ENCODE results near the gene CDK17. TPM values are rescaled to one million over a fixed set of nuclear protein-coding genes. Genes with fewer than 3 reads are reported as not detected.
"Not testable (repeated sequence)": the region's sequence is repeated elsewhere in the genome, so short reads cannot be mapped to it uniquely, and the experiment has no call there.

CDK17 gene
- total RNA-seq, 8 experiments from 2014 or later, result 28.5 to 61.1 (median 45.5) TPM

- in situ Hi-C loops (cut with MboI; ENCODE audit: low pct_unique_long_range_greater_than_20kb in 2 of 9, low sequenced_read_pairs in 9 of 9, unreplicated experiment in 9 of 9), result no loop called here
- H3K4me1 ChIP-seq (replicated peaks in 1 of 2), result no peaks in the 10 kb centered on the region
- H3K4me3 ChIP-seq, result no peak overlapping the region
- no peak overlapping the region for H3K27ac ChIP-seq
- no peak for ATAC-seq (replicated peaks in 6 of 8)
Measured at GRCh38 chr12:96359328-96359727, 40.9 kb downstream of the CDK17 start.

DNA sequence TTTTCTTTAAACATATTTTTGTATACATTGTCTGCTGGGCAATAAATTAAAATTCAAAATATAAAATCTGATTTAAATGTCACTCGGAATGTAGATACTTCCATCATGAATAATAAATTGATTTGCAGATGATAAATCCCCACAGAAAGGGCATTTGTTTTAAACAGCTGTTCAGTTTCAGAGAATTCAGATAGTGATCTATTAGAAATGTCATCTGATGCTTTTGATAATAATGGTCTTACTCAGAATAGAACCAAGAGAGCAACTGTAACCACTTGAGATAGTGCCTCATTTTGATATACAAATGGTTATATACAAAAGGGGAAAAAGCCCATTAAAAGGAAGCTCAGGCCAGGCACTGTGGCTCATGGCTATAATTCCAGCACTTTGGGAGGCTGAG, 43.4 kb downstream of the CDK17 start:
- Histone ChIP-seq H3K4me1 (replicated peaks in 1 of 2) (peaks cover 0 to 3% of the 10 kb centered on the region in 2 donors), H3K4me3 (no peak overlapping the region), H3K27ac (no peak overlapping the region)
- in situ Hi-C loops (cut with MboI; ENCODE audit: low pct_unique_long_range_greater_than_20kb in 2 of 9, low sequenced_read_pairs in 9 of 9, unreplicated experiment in 9 of 9), result no loop called here
- ATAC-seq (replicated peaks in 6 of 8), result no peak
- 75 to 100% (median 95%) methylated on average over 1 of the region's 1 CpG; no CpG with 5 or more reads in 2 of the 10 experiments for WGBS, 10 experiments

DNA sequence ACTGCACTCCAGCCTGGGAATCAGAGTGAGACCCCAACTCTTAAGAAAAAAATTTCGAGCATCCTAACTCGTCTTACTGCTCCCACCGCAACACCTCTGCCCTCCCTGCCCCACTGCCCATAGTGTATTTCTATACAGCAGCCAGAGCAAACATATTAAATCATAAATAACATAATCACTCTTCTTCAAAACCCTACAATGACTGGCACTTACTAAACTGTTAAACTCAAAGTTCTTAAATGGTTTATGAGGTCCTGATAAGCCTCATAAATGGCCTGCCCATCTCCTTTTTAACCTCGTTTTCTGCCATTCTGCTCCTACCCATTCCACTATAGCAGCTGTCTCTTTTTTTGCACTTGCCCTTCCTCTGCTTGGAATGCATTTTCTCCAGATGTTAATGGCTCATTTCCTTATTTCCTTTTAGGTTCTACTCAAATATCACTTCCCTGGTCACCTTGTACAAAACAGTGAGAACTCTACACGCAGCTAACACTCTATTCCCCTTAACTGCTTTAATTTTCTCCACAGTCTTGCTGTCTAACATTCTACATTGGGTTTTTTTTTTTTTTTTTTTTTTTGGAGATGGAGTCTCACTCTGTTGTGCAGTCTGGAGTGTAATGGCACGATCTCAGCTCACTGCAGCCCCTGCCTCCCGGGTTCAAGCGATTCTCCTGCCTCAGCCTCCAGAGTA, 45.2 kb downstream of the CDK17 start:
- in situ Hi-C loops (cut with MboI; ENCODE audit: low pct_unique_long_range_greater_than_20kb in 2 of 9, low sequenced_read_pairs in 9 of 9, unreplicated experiment in 9 of 9), result no loop called here
- WGBS, 10 experiments, result 82 to 100% (median 97%) methylated on average over 1 to 8 of the region's 8 CpGs; no CpG with 5 or more reads in 1 of the 10 experiments
- Histone ChIP-seq H3K4me1 (replicated peaks in 1 of 2) (peaks cover 0 to 3% of the 10 kb centered on the region in 2 donors), H3K4me3 (no peak overlapping the region), H3K27ac (no peak overlapping the region)
- no peak for ATAC-seq (replicated peaks in 6 of 8)

- Histone ChIP-seq H3K27ac (no peak overlapping the region), H3K4me1 (replicated peaks in 1 of 2) (peaks cover 0 to 3% of the 10 kb centered on the region in 2 donors), H3K4me3 (no peak overlapping the region)
- in situ Hi-C loops (cut with MboI; ENCODE audit: low pct_unique_long_range_greater_than_20kb in 2 of 9, low sequenced_read_pairs in 9 of 9, unreplicated experiment in 9 of 9), result no loop called here
- ATAC-seq (replicated peaks in 6 of 8), result peak in 1 of 8 experiments; percentile 39
- 25 to 100% (median 85%) methylated on average over 1 to 3 of the region's 3 CpGs; no CpG with 5 or more reads in 4 of the 10 experiments for WGBS, 10 experiments
Measured at GRCh38 chr12:96354326-96354725, 45.9 kb downstream of the CDK17 start.

DNA sequence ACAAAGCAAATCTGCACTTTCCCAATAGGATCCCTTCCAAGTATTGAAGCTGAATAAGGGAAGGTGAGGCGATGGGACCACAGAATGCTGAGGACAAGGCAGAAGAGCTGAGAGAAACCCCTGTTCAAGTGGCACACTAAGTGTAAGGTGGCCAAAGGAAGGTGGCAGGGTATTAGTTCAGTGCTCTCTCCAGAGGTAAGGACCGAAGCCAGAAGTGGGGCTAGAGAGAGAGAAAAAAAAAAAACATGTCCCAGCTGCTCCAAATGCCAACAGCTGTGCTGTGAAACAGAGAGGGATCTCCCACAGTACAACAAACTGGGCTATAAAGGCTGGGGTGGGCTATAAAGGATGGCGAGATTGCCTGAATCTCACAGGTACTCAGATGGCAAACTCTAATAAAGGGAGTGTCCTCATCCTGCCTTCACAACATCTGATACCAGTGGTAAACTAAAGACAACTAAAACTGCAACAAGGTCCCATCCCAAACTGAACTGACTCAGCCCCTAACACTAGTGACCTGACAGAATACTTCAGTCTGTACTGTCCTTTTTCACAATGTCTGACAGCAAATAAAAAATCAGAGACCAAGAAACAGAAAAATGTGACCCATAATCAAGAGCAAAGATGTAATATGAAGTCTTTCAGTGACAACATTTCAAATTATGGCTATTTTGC, 47.9 kb downstream of the CDK17 start:
- 67 to 100% (median 87%) methylated on average over 1 to 3 of the region's 3 CpGs; no CpG with 5 or more reads in 4 of the 10 experiments for WGBS, 10 experiments
- Histone ChIP-seq H3K27ac (no peak overlapping the region), H3K4me1 (replicated peaks in 1 of 2) (peaks cover 0 to 3% of the 10 kb centered on the region in 2 donors), H3K4me3 (no peak overlapping the region)
- no peak for ATAC-seq (replicated peaks in 6 of 8)
- in situ Hi-C loops (cut with MboI; ENCODE audit: low pct_unique_long_range_greater_than_20kb in 2 of 9, low sequenced_read_pairs in 9 of 9, unreplicated experiment in 9 of 9), result no loop called here

DNA sequence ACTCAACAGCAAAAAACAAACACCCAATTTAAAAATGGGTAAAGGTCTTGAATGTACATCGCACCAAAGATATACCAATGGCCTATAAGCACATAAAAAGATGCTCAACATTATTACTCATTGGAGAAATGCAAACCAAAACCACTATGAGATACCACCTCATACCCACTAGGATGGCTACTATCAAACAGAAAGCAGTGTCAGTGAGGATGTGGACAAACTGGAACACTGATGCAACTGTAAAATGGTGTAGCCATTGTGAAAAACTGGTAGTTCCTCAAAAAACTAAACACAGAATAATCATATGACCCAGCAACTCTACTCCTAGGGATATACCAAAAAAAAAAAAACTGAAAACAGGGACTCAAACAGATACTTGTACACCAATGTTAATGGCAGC, 49.3 kb downstream of the CDK17 start:
- no peak for ATAC-seq (replicated peaks in 6 of 8)
- in situ Hi-C loops (cut with MboI; ENCODE audit: low pct_unique_long_range_greater_than_20kb in 2 of 9, low sequenced_read_pairs in 9 of 9, unreplicated experiment in 9 of 9), result no loop called here
- Histone ChIP-seq H3K27ac (no peak overlapping the region), H3K4me3 (no peak overlapping the region), H3K4me1 (replicated peaks in 1 of 2) (peaks cover 0 to 3% of the 10 kb centered on the region in 2 donors)
- WGBS, 10 experiments, result 86 to 100% (median 100%) methylated on average over 1 of the region's 1 CpG; no CpG with 5 or more reads in 3 of the 10 experiments

- Histone ChIP-seq H3K4me1 (replicated peaks in 1 of 2) (no peaks in the 10 kb centered on the region), H3K27ac (no peak overlapping the region), H3K4me3 (no peak overlapping the region)
- WGBS, 10 experiments, result 43 to 100% (median 84%) methylated on average over 1 to 4 of the region's 5 CpGs; no CpG with 5 or more reads in 2 of the 10 experiments
- in situ Hi-C loops (cut with MboI; ENCODE audit: low pct_unique_long_range_greater_than_20kb in 2 of 9, low sequenced_read_pairs in 9 of 9, unreplicated experiment in 9 of 9), result no loop called here
- peak in 1 of 8 experiments; percentile 15 for ATAC-seq (replicated peaks in 6 of 8)
Measured at GRCh38 chr12:96347130-96347699, 53.0 kb downstream of the CDK17 start.

GRCh38 chr12:96346716-96347115, 53.5 kb downstream of the CDK17 start:
- in situ Hi-C loops (cut with MboI; ENCODE audit: low pct_unique_long_range_greater_than_20kb in 2 of 9, low sequenced_read_pairs in 9 of 9, unreplicated experiment in 9 of 9); H3K4me1 ChIP-seq (replicated peaks in 1 of 2); H3K27ac ChIP-seq; H3K4me3 ChIP-seq: not testable (repeated sequence)
- 52 to 100% (median 94%) methylated on average over 2 to 4 of the region's 4 CpGs for WGBS, 10 experiments
- ATAC-seq (replicated peaks in 6 of 8), result peak in 2 of 8 experiments; percentile 55 to 60

- WGBS, 10 experiments, result 71 to 97% (median 86%) methylated on average over 2 to 3 of the region's 3 CpGs
- H3K27ac ChIP-seq, result no peak overlapping the region
- in situ Hi-C loops (cut with MboI; ENCODE audit: low pct_unique_long_range_greater_than_20kb in 2 of 9, low sequenced_read_pairs in 9 of 9, unreplicated experiment in 9 of 9), result no loop called here
- no peak overlapping the region for H3K4me3 ChIP-seq
- ATAC-seq (replicated peaks in 6 of 8), result no peak
- H3K4me1 ChIP-seq (replicated peaks in 1 of 2), result no peaks in the 10 kb centered on the region
Measured at GRCh38 chr12:96344124-96344695, 56.0 kb downstream of the CDK17 start.

- WGBS, 10 experiments, result 93 to 100% (median 100%) methylated on average over 1 to 3 of the region's 3 CpGs; no CpG with 5 or more reads in 2 of the 10 experiments
- ATAC-seq (replicated peaks in 6 of 8), result no peak
- H3K27ac ChIP-seq, result no peak overlapping the region
- no peaks in the 10 kb centered on the region for H3K4me1 ChIP-seq (replicated peaks in 1 of 2)
- in situ Hi-C loops (cut with MboI; ENCODE audit: low pct_unique_long_range_greater_than_20kb in 2 of 9, low sequenced_read_pairs in 9 of 9, unreplicated experiment in 9 of 9), result no loop called here
- H3K4me3 ChIP-seq, result no peak overlapping the region
Measured at GRCh38 chr12:96343347-96343954, 56.8 kb downstream of the CDK17 start.

DNA sequence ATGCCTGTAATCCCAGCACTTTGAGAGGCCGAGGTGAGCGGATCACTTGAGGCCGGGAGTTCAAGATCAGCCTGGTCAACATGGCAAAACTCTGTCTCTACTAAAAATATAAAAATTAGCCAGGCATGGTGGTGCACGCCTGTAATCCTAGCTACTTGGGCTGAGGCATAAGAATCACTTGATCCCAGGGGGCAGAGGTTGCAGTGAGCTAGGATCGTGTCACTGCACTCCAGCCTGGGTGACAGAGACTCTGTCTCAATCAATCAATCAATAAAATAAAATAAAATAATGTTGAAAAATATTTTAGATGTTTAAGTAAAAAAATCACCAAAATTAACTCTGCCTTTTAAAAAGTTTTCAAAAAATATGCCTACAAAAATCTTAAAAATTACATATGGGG, 60.6 kb downstream of the CDK17 start:
- 60 to 100% (median 86%) methylated on average over 1 to 3 of the region's 5 CpGs; no CpG with 5 or more reads in 3 of the 10 experiments for WGBS, 10 experiments
- H3K4me1 ChIP-seq (replicated peaks in 1 of 2); H3K4me3 ChIP-seq; ATAC-seq (replicated peaks in 6 of 8); H3K27ac ChIP-seq; in situ Hi-C loops (cut with MboI; ENCODE audit: low pct_unique_long_range_greater_than_20kb in 2 of 9, low sequenced_read_pairs in 9 of 9, unreplicated experiment in 9 of 9): not testable (repeated sequence)

DNA sequence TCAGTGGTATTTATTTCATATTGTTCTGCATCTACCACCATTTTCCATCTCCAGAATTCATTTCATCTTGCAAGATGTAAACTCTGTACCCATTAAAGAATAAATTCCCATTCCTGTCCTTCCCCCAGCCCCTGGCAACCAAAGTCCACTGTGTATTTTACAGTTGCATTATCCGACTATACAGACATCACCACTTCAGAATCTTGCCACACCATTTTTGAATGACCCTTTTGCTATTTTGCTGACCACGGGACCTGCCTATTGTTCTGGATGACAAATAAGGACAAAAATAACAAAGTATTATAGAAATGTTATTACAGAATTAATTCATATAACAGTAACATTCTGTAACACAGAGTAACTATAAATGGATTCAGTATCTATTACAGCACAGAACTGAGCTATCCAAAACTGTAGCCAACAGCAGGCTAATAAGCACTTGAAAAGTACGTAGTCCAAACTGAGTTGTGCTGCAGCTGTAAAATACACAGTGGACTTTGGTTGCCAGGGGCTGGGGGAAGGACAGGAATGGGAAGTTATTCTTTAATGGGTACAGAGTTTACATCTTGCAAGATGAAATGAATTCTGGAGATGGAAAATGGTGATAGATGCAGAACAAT, 61.3 kb downstream of the CDK17 start:
- Histone ChIP-seq H3K27ac (no peak overlapping the region), H3K4me3 (no peak overlapping the region), H3K4me1 (replicated peaks in 1 of 2) (no peaks in the 10 kb centered on the region)
- WGBS, 10 experiments, result 80 to 100% (median 97%) methylated on average over 1 to 3 of the region's 3 CpGs; no CpG with 5 or more reads in 1 of the 10 experiments
- in situ Hi-C loops (cut with MboI; ENCODE audit: low pct_unique_long_range_greater_than_20kb in 2 of 9, low sequenced_read_pairs in 9 of 9, unreplicated experiment in 9 of 9), result no loop called here
- peak in 2 of 8 experiments; percentile 33 to 80 for ATAC-seq (replicated peaks in 6 of 8)

Data from motor neuron (in vitro differentiated cells).